HK-2 (cell line): ENCODE data around the gene NGB.
"Not testable (repeated sequence)": the region's sequence is repeated elsewhere in the genome, so short reads cannot be mapped to it uniquely, and the experiment has no call there.

Experiments
- DNase-seq: peaks from one replicate; pipeline ENCODE4 v3.0.0-alpha.2; 2018; ENCODE audit not compliant: unreplicated experiment

Gene NGB

DNA sequence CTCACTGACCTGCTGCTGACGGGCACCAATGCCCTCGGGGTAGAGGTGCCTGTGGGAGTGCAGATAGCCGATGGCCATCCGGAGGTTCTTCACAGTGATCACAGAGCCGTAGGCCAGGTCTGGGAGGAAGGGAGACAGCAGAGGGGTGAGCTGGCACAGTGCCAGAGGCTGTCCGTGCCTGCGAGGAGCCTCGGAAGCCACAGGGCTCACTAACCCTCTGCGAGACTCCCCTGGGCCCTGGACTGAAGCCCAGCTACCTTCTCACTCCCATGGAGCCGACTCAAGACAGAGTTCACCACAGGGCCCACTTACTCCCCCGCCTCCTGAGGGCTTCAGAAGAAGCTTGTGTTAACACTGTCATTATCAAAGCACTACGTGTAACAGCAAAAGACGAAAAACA lies 25.1 kb upstream of the NGB start:
- DNase-seq = no peak

DNA sequence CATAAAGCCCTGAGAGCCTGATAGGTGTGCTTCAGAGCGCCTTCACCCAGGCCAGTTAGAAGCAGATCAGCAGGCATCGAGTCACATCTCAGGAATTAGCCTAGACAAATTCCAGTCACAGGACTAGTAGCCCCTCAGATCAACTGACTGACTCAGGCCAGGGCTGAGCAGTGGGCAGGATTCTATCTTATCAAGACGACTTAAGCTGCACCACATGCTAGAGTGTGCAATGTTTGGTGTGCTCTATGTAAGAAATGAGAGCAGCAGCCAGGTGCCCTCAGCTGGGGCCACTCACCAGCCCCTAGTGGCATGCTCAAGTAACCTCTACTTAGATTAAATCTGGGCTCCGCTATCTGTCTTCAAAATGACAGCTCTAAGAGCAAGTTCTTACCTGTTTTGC lies 19.7 kb upstream of the NGB start:
- DNase-seq = peak; percentile 50

- DNase-seq = no peak
These were observed 15.6 kb upstream of the NGB start for GRCh38 chr14:77286576-77286975.

- DNase-seq = no peak
These were observed 13.5 kb upstream of the NGB start for GRCh38 chr14:77284466-77284865.

- no peak for DNase-seq
These were observed 13.1 kb upstream of the NGB start for GRCh38 chr14:77284066-77284465.

- DNase-seq = no peak
These were observed 10.9 kb upstream of the NGB start for GRCh38 chr14:77281852-77282410.

DNA sequence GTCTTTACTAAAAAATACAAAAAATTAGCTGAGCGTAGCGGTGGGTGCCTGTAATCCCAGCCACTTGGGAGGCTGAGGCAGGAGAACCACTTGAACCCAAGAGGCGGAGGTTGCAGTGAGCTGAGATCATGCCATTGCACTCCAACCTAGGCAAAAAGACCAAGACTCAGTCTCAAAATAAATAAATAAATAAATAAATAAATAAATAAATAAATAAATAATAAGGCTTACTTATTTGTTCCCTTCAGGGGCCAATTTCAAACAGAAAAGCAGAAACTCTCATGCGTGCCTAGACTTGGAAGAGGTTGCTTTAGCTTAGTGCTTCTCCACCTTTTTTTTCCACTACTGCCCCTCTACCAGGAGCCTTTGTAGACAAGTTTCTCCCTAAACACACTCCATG lies 9.9 kb upstream of the NGB start:
- DNase-seq = not testable (repeated sequence)

- DNase-seq = no peak
These were observed 8.7 kb upstream of the NGB start for GRCh38 chr14:77279719-77280118.

DNA sequence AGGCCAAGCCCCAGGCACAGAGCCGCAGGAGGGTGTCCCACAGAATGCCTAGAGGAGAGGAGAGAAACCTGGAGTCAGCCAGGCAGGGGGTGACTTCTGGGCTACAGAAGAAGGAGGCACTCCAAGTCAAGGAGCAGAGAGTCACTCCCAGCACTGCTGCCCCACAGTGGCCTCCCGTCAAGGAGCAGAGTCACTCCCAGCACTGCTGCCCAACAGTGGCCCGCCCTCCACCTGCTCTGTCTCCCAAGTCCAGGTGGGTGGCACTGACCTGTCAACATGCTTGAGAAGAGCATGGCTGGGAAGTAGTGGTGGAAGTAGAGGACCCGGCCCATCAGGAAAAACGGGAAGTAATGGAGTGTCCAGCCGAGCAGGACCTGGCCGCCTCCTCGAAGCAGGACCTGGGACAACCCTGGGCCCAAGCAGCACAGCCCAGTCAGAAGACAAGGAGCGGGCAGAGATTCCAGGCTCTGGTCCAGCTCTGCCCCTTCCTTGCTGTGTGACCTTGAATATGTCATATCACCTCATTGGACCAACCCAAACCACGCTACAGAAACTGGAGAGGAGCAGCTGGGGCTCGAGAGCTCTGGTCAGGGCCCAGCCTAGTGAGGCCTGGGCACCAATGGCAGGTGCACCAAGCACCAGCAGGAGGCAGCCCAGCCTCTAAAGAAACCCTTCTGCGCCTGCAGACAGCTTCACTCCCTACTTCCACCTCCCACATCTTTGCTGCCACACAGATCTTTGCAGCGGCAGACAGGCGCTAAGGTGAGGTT lies 7.6 kb upstream of the NGB start:
- DNase-seq = no peak

- no peak for DNase-seq
These were observed 6.0 kb upstream of the NGB start for GRCh38 chr14:77276959-77277358.

- no peak for DNase-seq
These were observed 5.4 kb upstream of the NGB start for GRCh38 chr14:77276295-77276935.

DNA sequence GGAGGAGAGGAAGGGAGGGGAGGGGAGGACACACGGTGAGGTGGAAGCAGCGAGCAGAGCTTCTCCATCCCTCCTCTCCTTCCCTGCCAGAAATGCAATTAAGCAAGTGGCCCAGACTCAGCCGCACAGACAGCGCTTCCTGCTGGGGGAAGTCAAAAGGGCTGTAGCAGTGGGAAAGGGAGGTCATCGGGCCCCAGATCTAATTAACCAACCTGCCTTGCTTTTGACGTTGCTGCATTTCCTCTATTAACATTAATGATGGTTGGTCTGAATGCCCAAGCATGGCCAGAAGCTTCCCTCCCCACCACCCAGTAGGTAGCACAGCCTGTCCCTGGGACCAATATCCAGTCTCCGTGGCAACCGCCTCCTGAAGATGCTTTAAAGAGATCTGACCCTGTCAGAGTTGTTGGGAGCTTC lies 4.6 kb upstream of the NGB start:
- no peak for DNase-seq

- no peak for DNase-seq
These were observed 4.1 kb upstream of the NGB start for GRCh38 chr14:77275041-77275580.

- DNase-seq = no peak
These were observed 2.8 kb upstream of the NGB start for GRCh38 chr14:77273796-77274195.

DNA sequence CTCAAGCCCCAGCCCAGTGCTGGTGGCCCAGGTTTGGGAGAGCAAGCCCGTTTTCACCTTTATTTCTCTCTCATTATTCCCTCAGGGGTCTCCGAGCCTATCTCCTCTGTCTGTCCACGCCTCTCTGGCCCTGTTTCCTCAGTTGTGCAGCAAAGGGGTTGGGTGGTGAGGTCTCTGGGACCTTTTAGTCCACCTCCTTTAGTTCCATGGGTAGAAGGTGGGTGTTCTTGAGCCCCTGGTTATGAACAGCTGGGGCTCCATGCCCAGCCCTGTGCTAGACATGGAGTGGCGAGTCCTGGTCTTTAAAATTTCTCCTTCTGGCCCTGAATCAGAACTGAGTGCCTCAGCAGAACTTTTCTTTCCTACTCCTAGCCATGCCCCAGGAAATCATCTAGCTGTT lies 1.3 kb upstream of the NGB start:
- no peak for DNase-seq

GRCh38 chr14:77270361-77271112 lies 469 bp downstream of the NGB start:
- no peak for DNase-seq

DNA sequence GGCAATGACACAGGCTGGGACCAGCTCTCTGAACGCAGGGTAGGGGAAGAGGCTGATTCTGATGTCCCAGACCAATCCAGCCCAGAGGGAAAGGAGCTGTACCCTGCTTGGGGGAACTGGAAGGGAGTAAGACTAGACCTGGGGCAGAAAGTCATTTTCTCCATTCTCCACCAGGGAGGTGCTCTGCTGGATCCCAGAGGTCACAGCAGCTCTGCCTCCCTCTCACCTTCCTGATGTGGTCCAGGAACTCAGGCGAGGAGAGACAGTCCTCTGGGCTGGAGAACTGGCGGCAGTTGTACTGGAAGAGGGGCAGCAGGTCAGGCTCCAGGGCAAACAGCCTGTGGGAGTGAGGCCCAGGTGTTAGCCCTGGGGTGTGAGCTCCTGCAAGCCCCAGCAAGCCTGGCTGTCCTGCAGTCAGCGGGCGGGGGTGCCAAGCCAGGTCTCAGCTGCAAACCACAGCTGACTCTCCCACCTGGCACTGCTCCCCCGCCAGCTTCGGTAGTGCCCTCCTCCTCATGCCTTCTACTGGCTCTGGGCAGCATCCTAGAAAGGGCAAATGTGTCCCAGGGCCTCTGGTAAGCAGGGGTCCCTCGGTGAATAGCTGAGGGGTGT lies 1.9 kb downstream of the NGB start:
- DNase-seq = peak; percentile 34

- no peak for DNase-seq
These were observed 2.9 kb downstream of the NGB start for GRCh38 chr14:77267937-77268699.

GRCh38 chr14:77266336-77266735 lies 4.7 kb downstream of the NGB start:
- no peak for DNase-seq

- DNase-seq = no peak
These were observed 5.3 kb downstream of the NGB start for GRCh38 chr14:77265561-77266335.
